ENCODE results near the gene C1orf226. TPM values are rescaled to one million over a fixed set of nuclear protein-coding genes. Genes with fewer than 3 reads are reported as not detected.
A peak's percentile ranks its signal among the peaks of the same experiment; 100 is the strongest.

The C1orf226 gene
- total and polyA plus RNA-seq, 2 of the 4 experiments (the other 2 are of a cell fraction) = under 0.01 to 0.10 TPM

GRCh38 chr1:162373541-162374260 is 7.8 kb upstream of the C1orf226 start:
- Histone ChIP-seq H3K4ac (ENCODE audit: low read depth, low read length) (no peak overlapping the region), H2BK20ac (ENCODE audit: low read depth, low read length) (no peak overlapping the region), H3K18ac (ENCODE audit: low read depth, low read length) (no peak overlapping the region), H4K8ac (ENCODE audit: low read depth in 2 of 2, low read length in 2 of 2) (no peak overlapping the region), H4K20me1 (ENCODE audit: insufficient read depth, low read length) (no peaks in the 10 kb centered on the region), H3K4me3 (ENCODE audit: insufficient read depth, low read depth, low read length) (no peak overlapping the region), H2BK120ac (ENCODE audit: low read depth, low read length) (no peak overlapping the region), H3K79me1 (ENCODE audit: low read depth in 1 of 2, low read length in 2 of 2) (no peaks in the 10 kb centered on the region), H3K14ac (replicated peaks; ENCODE audit: low read depth, low read length) (no peak overlapping the region), H2AK9ac (replicated peaks; ENCODE audit: low read depth, low read length, poor library complexity) (no peak overlapping the region), H3K9ac (ENCODE audit: low read depth, low read length) (no peak overlapping the region), H3K4me2 (ENCODE audit: low read depth, low read length) (no peak overlapping the region), H3K4me1 (ENCODE audit: control insufficient read depth, insufficient read depth, low read length) (no peaks in the 10 kb centered on the region), H2AFZ (replicated peaks; ENCODE audit: low read length, poor library complexity) (no peak overlapping the region), H4K5ac (ENCODE audit: low read depth, low read length) (no peak overlapping the region), H2BK15ac (ENCODE audit: low read depth, low read length) (no peak overlapping the region), H3K27ac (ENCODE audit: insufficient read depth, low read length) (no peak overlapping the region), H3K36me3 (ENCODE audit: control insufficient read depth, insufficient read depth, low read length) (no peaks in the 10 kb centered on the region), H2BK5ac (ENCODE audit: low read depth, low read length, poor library complexity, severe bottlenecking) (no peak overlapping the region), H2AK5ac (ENCODE audit: low read depth, low read length) (no peak overlapping the region), H3K23ac (ENCODE audit: low read depth, low read length) (no peak overlapping the region), H3K56ac (ENCODE audit: extremely low read depth, insufficient read depth, low read length) (no peak overlapping the region), H4K91ac (ENCODE audit: insufficient read depth, low read depth, low read length) (no peak overlapping the region), H3K9me1 (ENCODE audit: insufficient read depth, low read length) (no peaks in the 10 kb centered on the region), H3K9me3 (ENCODE audit: control insufficient read depth, insufficient read depth, low read length) (no peaks in the 10 kb centered on the region), H3K27me3 (ENCODE audit: control insufficient read depth, insufficient read depth, low read length) (peaks cover 22% of the 10 kb centered on the region)
- in situ Hi-C loops (cut with MboI; ENCODE audit: low sequenced_read_pairs) (no loop called here), dilution Hi-C loops (cut with HindIII; ENCODE audit: low sequenced_read_pairs, unreplicated experiment) (no loop called here), intact Hi-C loops (cut with micrococcal nuclease) (no loop called here)
- CTCF ChIA-PET = no interaction called here
- ATAC-seq (ENCODE audit: low read depth) (no peak), DNase-seq (peak; percentile 16)
- no peak for TF ChIP-seq FOS (IDR thresholded peaks at IDR 0.05; ENCODE audit: low read depth, low read length)
- TF ChIP-seq CHD1 (IDR thresholded peaks at IDR 0.05; ENCODE audit: low read depth, low read length) = no peak
- no peak for TF ChIP-seq USF2 (IDR thresholded peaks at IDR 0.05; ENCODE audit: low read depth, low read length)
- BruUV-seq (replicated peaks) = no TSS peak
- WGBS, 2 experiments (ENCODE audit: extremely low coverage in 2 of 2, insufficient read length in 1 of 2) = 98% methylated on average over 4 of the region's 8 CpGs; no CpG with 5 or more reads in 1 of the 2 experiments
- POLR2A ChIA-PET (ENCODE audit: unreplicated experiment) = no interaction called here

Data from IMR-90 (cell line).